Calu3 (cell line): Measurements from ENCODE around the gene SNX27. TPM values are rescaled to one million over a fixed set of nuclear protein-coding genes. Genes with fewer than 3 reads are reported as not detected.

ENCODE experiments used
- BruUV-seq: library from RNA; stranded (reverse); fragments of 400-500 nt; replicated peaks from 2 replicates; lab custom pipeline; 2021; lab: Mats Ljungman, UMichigan
- CTCF ChIA-PET: fragments of 300-600 bp; sonication (Branson Sonifier 250); formaldehyde crosslinking; loops from one replicate; lab custom pipeline; 2022; ENCODE audit warnings: antibody characterized with exemption; lab: Charles Lee
- DNase-seq: peaks from one replicate; pipeline ENCODE4 v3.0.0; 2022
- H3K27ac Mint-ChIP-seq: one replicate; pipeline ENCODE4 v1.8.0; 2022; ENCODE audit warnings: mixed read lengths; ENCODE audit not compliant: unreplicated experiment
- H3K27me3 Mint-ChIP-seq: one replicate; pipeline ENCODE4 v1.8.0; 2022; ENCODE audit warnings: mixed read lengths; ENCODE audit not compliant: unreplicated experiment
- H3K36me3 Mint-ChIP-seq: one replicate; pipeline ENCODE4 v1.8.0; 2022; ENCODE audit warnings: mild to moderate bottlenecking, moderate library complexity, mixed read lengths; ENCODE audit not compliant: insufficient read depth, unreplicated experiment
- H3K4me1 Mint-ChIP-seq: one replicate; pipeline ENCODE4 v1.8.0; 2022; ENCODE audit warnings: mild to moderate bottlenecking, low read depth, mixed read lengths; ENCODE audit not compliant: unreplicated experiment
- H3K4me3 Mint-ChIP-seq: one replicate; pipeline ENCODE4 v1.8.0; 2022; ENCODE audit warnings: mild to moderate bottlenecking, low read depth, moderate library complexity, mixed read lengths; ENCODE audit not compliant: unreplicated experiment
- H3K9me3 Mint-ChIP-seq: one replicate; pipeline ENCODE4 v1.8.0; 2022; ENCODE audit warnings: low read depth, mixed read lengths; ENCODE audit not compliant: unreplicated experiment
- intact Hi-C: fragments of 100-400 bp; cut with micrococcal nuclease; formaldehyde crosslinking; loops from one replicate; pipeline ENCODE4 v1.10.0; 2022; ENCODE audit not compliant: unreplicated experiment
- total RNA-seq: library from RNA; stranded (reverse); gene quantifications from 2 replicates; pipeline ENCODE4 v1.2.3, GENCODE V29; 2022
- TF ChIP-seq, protein P1 (sequence below): fragments of 200-600 bp; IDR thresholded peaks from one replicate; pipeline ENCODE4 v1.8.0; 2022; ENCODE audit warnings: antibody characterized with exemption; ENCODE audit not compliant: unreplicated experiment

The SNX27 gene
- total RNA-seq, 1 experiment from 2014 or later = 57.1 TPM

DNA sequence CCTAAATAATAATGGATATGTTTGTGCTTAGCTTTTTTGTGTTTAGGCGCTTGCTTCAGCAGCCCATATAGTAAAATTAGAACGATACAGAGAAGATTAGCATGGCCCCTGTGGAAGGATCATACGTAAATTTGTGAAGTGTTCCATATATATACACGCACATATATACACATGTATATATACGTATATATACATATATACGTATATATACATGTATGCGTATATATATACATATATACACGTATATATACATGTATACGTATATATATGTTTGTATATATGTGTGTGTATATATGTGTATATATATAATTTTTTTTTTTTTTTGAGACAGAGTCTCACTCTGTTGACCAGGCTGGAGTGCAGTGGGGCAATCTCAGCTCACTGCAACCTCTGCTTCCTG lies 17.4 kb downstream of the SNX27 start:
- Mint-ChIP-seq H3K36me3 (peaks cover 5% of the 10 kb centered on the region), H3K9me3 (no peaks in the 10 kb centered on the region), H3K27me3 (no peaks in the 10 kb centered on the region), H3K4me3 (no peak overlapping the region), H3K27ac (no peak overlapping the region), H3K4me1 (no peaks in the 10 kb centered on the region)
- CTCF ChIA-PET = interaction anchor here (1.2 kb wide), 1 partner anchor 9 kb away, joined by 4 read pairs; no protein-coding TSS in a partner anchor
- BruUV-seq = no TSS peak
- TF ChIP-seq, protein P1, sequence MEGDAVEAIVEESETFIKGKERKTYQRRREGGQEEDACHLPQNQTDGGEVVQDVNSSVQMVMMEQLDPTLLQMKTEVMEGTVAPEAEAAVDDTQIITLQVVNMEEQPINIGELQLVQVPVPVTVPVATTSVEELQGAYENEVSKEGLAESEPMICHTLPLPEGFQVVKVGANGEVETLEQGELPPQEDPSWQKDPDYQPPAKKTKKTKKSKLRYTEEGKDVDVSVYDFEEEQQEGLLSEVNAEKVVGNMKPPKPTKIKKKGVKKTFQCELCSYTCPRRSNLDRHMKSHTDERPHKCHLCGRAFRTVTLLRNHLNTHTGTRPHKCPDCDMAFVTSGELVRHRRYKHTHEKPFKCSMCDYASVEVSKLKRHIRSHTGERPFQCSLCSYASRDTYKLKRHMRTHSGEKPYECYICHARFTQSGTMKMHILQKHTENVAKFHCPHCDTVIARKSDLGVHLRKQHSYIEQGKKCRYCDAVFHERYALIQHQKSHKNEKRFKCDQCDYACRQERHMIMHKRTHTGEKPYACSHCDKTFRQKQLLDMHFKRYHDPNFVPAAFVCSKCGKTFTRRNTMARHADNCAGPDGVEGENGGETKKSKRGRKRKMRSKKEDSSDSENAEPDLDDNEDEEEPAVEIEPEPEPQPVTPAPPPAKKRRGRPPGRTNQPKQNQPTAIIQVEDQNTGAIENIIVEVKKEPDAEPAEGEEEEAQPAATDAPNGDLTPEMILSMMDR = no peak
- intact Hi-C loops = no loop called here
- DNase-seq = no peak

- CTCF ChIA-PET = interaction anchor here (0.8 to 0.9 kb wide), 2 partner anchors 16 to 30 kb away, joined by 3 to 6 read pairs; no protein-coding TSS in a partner anchor
- intact Hi-C loops = loop anchor here (2.0 kb wide), 1 partner anchor 17 kb away; no protein-coding TSS in a partner anchor
- Mint-ChIP-seq H3K4me1 (peaks cover 31% of the 10 kb centered on the region), H3K27ac (no peak overlapping the region), H3K4me3 (no peak overlapping the region), H3K27me3 (no peaks in the 10 kb centered on the region), H3K36me3 (peaks cover 4% of the 10 kb centered on the region), H3K9me3 (no peaks in the 10 kb centered on the region)
- BruUV-seq = no TSS peak
- DNase-seq = no peak
- TF ChIP-seq, protein P1 = no peak
Observed at GRCh38 chr1:151635479-151636072, 23.7 kb downstream of the SNX27 start.

- BruUV-seq = no TSS peak
- Mint-ChIP-seq H3K4me1 (peaks cover 37% of the 10 kb centered on the region), H3K36me3 (peaks cover 4% of the 10 kb centered on the region), H3K27ac (peak overlapping the region; percentile 90), H3K9me3 (no peaks in the 10 kb centered on the region), H3K4me3 (peak overlapping the region; percentile 66), H3K27me3 (no peaks in the 10 kb centered on the region)
- TF ChIP-seq, protein P1 = no peak
- CTCF ChIA-PET = interaction anchor here (0.6 to 2.9 kb wide), 7 partner anchors 10 to 53 kb away, joined by 3 to 12 read pairs (median 3); no protein-coding TSS in a partner anchor
- intact Hi-C loops = loop anchor here (2.0 kb wide), 1 partner anchor 43 kb away; no protein-coding TSS in a partner anchor
- no peak for DNase-seq
Observed at GRCh38 chr1:151638074-151638775, 26.4 kb downstream of the SNX27 start.

GRCh38 chr1:151638812-151639211 lies 27.0 kb downstream of the SNX27 start:
- intact Hi-C loops = loop anchor here (2.0 kb wide), 1 partner anchor 42 kb away; no protein-coding TSS in a partner anchor
- no TSS peak for BruUV-seq
- no peak for DNase-seq
- Mint-ChIP-seq H3K4me1 (peaks cover 37% of the 10 kb centered on the region), H3K27ac (peak overlapping the region; percentile 90), H3K9me3 (no peaks in the 10 kb centered on the region), H3K36me3 (peaks cover 4% of the 10 kb centered on the region), H3K4me3 (peak overlapping the region; percentile 66), H3K27me3 (no peaks in the 10 kb centered on the region)
- TF ChIP-seq, protein P1 = no peak
- CTCF ChIA-PET = interaction anchor here (1.0 to 2.9 kb wide), 8 partner anchors 10 to 144 kb away, joined by 3 to 12 read pairs (median 4); no protein-coding TSS in a partner anchor
